HG02763 (cell line): ENCODE results near the gene PKDCC.

ENCODE experiments used
- ATAC-seq: cut with Tn5 transposase; IDR thresholded peaks from one replicate; pipeline ENCODE4 v1.9.1; 2021; ENCODE audit warnings: mild to moderate bottlenecking, moderate library complexity; ENCODE audit not compliant: unreplicated experiment

PKDCC gene

GRCh38 chr2:42102591-42103450, 55.0 kb downstream of the PKDCC start:
- ATAC-seq, result peak; percentile 4

GRCh38 chr2:42103829-42104228, 56.0 kb downstream of the PKDCC start:
- no peak for ATAC-seq

GRCh38 chr2:42104621-42105020, 56.8 kb downstream of the PKDCC start:
- no peak for ATAC-seq

- ATAC-seq, result peak; percentile 43
Observed at GRCh38 chr2:42105330-42106256, 57.8 kb downstream of the PKDCC start.

- no peak for ATAC-seq
Observed at GRCh38 chr2:42106257-42106816, 58.5 kb downstream of the PKDCC start.

GRCh38 chr2:42107249-42108042, 59.6 kb downstream of the PKDCC start:
- no peak for ATAC-seq
